ENCODE results near the gene CNTN4. TPM values are rescaled to one million over a fixed set of nuclear protein-coding genes. Genes with fewer than 3 reads are reported as not detected.

The CNTN4 gene
- total RNA-seq, 1 donor from 2014 or later, result not detected

DNA sequence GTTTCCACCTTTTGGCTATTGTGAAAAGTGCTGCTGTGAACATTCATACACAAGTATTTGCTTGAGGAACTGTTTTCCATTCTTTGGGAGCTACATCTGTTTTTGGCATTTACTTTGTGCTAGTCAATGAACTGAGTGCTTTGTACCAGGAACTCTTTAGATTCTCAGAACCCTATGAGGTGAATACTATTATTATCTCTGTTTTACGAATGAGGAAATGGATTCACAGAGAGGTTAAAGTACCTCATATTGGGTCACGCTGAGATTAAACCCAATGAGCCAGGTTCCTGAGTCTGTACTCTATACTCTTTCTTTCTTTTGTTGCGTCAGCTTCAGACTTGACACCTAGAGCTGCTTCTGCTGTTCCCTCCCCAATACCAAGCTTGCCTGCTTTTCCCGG lies 358.1 kb downstream of the CNTN4 start:
- Mint-ChIP-seq H3K27me3 (ENCODE audit: low read depth, unreplicated experiment) (no peaks in the 10 kb centered on the region), H3K27ac (ENCODE audit: unreplicated experiment) (no peak overlapping the region), H3K36me3 (ENCODE audit: low read depth, unreplicated experiment) (no peaks in the 10 kb centered on the region), H3K4me1 (ENCODE audit: low read depth, unreplicated experiment) (no peaks in the 10 kb centered on the region), H3K4me3 (ENCODE audit: unreplicated experiment) (no peak overlapping the region), H3K9me3 (ENCODE audit: unreplicated experiment) (peaks cover 2% of the 10 kb centered on the region)
- no peak overlapping the region for H2AFZ ChIP-seq (ENCODE audit: low read depth, low read length)
- H3K4me1 ChIP-seq (ENCODE audit: insufficient read depth, low read length), result no peaks in the 10 kb centered on the region
- H3K4me2 ChIP-seq (ENCODE audit: low read length), result no peak overlapping the region
- H3K36me3 ChIP-seq (ENCODE audit: insufficient read depth, low read length), result no peaks in the 10 kb centered on the region
- no peak overlapping the region for H3K4me3 ChIP-seq (ENCODE audit: insufficient read depth, low read depth, low read length)
- DNase-seq (ENCODE audit: low read depth) (no peak), FAIRE-seq (no peak)
- no peaks in the 10 kb centered on the region for H3K79me2 ChIP-seq (ENCODE audit: insufficient read depth, low read length)
- no peak for TF ChIP-seq EZH2 (IDR thresholded peaks at IDR 0.05; ENCODE audit: insufficient read depth, low read length)
- TF ChIP-seq, protein P1, sequence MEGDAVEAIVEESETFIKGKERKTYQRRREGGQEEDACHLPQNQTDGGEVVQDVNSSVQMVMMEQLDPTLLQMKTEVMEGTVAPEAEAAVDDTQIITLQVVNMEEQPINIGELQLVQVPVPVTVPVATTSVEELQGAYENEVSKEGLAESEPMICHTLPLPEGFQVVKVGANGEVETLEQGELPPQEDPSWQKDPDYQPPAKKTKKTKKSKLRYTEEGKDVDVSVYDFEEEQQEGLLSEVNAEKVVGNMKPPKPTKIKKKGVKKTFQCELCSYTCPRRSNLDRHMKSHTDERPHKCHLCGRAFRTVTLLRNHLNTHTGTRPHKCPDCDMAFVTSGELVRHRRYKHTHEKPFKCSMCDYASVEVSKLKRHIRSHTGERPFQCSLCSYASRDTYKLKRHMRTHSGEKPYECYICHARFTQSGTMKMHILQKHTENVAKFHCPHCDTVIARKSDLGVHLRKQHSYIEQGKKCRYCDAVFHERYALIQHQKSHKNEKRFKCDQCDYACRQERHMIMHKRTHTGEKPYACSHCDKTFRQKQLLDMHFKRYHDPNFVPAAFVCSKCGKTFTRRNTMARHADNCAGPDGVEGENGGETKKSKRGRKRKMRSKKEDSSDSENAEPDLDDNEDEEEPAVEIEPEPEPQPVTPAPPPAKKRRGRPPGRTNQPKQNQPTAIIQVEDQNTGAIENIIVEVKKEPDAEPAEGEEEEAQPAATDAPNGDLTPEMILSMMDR (IDR thresholded peaks at IDR 0.05; ENCODE audit: insufficient read depth, low read depth, low read length), result no peak
- H3K27me3 ChIP-seq (ENCODE audit: insufficient read depth, low read length), result no peaks in the 10 kb centered on the region
- no peak overlapping the region for H3K9ac ChIP-seq (ENCODE audit: low read length)
- H4K20me1 ChIP-seq (ENCODE audit: insufficient read depth, low read length), result no peaks in the 10 kb centered on the region
- no peak overlapping the region for H3K27ac ChIP-seq (ENCODE audit: low read depth, low read length)
- H3K9me3 ChIP-seq (ENCODE audit: insufficient read depth, low read depth, low read length), result no peaks in the 10 kb centered on the region

DNA sequence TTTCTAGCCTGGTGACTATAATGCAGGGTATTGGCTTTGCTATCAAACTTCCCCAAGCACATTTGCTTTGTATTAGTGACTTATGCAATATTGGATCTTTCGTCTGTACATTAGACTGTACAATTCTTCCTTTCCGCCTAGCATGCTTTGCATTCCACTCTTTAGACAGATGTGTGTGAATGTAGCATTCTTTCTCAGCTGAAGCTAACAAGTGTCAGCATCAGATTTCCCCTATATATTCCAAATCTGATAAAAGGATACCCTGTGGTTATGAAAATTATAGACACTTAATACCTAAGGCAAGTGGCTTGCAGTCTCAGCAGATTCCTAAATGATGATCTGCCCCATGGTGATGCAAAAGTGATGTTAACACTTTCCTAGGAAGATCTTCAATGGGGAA lies 360.1 kb downstream of the CNTN4 start:
- Histone ChIP-seq H3K36me3 (ENCODE audit: insufficient read depth, low read length) (no peaks in the 10 kb centered on the region), H3K27me3 (ENCODE audit: insufficient read depth, low read length) (no peaks in the 10 kb centered on the region), H4K20me1 (ENCODE audit: insufficient read depth, low read length) (no peaks in the 10 kb centered on the region), H3K9ac (ENCODE audit: low read length) (no peak overlapping the region), H3K9me3 (ENCODE audit: insufficient read depth, low read depth, low read length) (no peaks in the 10 kb centered on the region), H3K4me3 (ENCODE audit: insufficient read depth, low read depth, low read length) (no peak overlapping the region), H3K4me1 (ENCODE audit: insufficient read depth, low read length) (no peaks in the 10 kb centered on the region), H3K79me2 (ENCODE audit: insufficient read depth, low read length) (no peaks in the 10 kb centered on the region), H3K4me2 (ENCODE audit: low read length) (no peak overlapping the region), H3K27ac (ENCODE audit: low read depth, low read length) (no peak overlapping the region), H2AFZ (ENCODE audit: low read depth, low read length) (no peak overlapping the region)
- FAIRE-seq (no peak), DNase-seq (ENCODE audit: low read depth) (no peak)
- no peaks in the 10 kb centered on the region for H3K4me1 Mint-ChIP-seq (ENCODE audit: low read depth, unreplicated experiment)
- no peak overlapping the region for H3K27ac Mint-ChIP-seq (ENCODE audit: unreplicated experiment)
- H3K27me3 Mint-ChIP-seq (ENCODE audit: low read depth, unreplicated experiment), result no peaks in the 10 kb centered on the region
- no peak overlapping the region for H3K4me3 Mint-ChIP-seq (ENCODE audit: unreplicated experiment)
- H3K36me3 Mint-ChIP-seq (ENCODE audit: low read depth, unreplicated experiment), result no peaks in the 10 kb centered on the region
- TF ChIP-seq, protein P1 (IDR thresholded peaks at IDR 0.05; ENCODE audit: insufficient read depth, low read depth, low read length), result no peak
- TF ChIP-seq EZH2 (IDR thresholded peaks at IDR 0.05; ENCODE audit: insufficient read depth, low read length), result no peak
- H3K9me3 Mint-ChIP-seq (ENCODE audit: unreplicated experiment), result peaks cover 2% of the 10 kb centered on the region

DNA sequence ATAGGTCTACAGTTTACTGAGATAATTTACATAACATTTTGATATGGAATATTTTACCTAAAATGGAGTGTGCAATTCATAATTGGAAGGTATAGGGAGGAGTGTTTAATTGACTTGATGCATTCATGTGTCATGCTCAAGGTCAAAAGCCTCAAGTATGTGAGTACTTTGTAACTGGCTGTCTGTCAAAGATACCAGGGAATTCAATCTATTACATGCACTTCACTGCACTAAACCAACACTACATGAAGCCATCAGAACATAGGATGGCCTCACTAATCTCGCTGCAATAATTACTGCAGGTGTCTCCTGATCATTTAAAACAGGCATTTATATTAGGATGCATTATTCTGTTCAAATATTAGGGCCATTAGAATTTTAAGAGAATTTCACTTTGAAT lies 367.2 kb downstream of the CNTN4 start:
- no peak for TF ChIP-seq EZH2 (IDR thresholded peaks at IDR 0.05; ENCODE audit: insufficient read depth, low read length)
- TF ChIP-seq, protein P1 (IDR thresholded peaks at IDR 0.05; ENCODE audit: insufficient read depth, low read depth, low read length), result no peak
- Histone ChIP-seq H3K4me1 (ENCODE audit: insufficient read depth, low read length) (no peaks in the 10 kb centered on the region), H3K27me3 (ENCODE audit: insufficient read depth, low read length) (no peaks in the 10 kb centered on the region), H3K27ac (ENCODE audit: low read depth, low read length) (no peak overlapping the region), H3K79me2 (ENCODE audit: insufficient read depth, low read length) (no peaks in the 10 kb centered on the region), H3K4me2 (ENCODE audit: low read length) (no peak overlapping the region), H2AFZ (ENCODE audit: low read depth, low read length) (no peak overlapping the region), H3K36me3 (ENCODE audit: insufficient read depth, low read length) (no peaks in the 10 kb centered on the region), H3K9ac (ENCODE audit: low read length) (no peak overlapping the region), H3K4me3 (ENCODE audit: insufficient read depth, low read depth, low read length) (no peak overlapping the region), H4K20me1 (ENCODE audit: insufficient read depth, low read length) (no peaks in the 10 kb centered on the region), H3K9me3 (ENCODE audit: insufficient read depth, low read depth, low read length) (no peaks in the 10 kb centered on the region)
- Mint-ChIP-seq H3K27ac (ENCODE audit: unreplicated experiment) (no peak overlapping the region), H3K4me3 (ENCODE audit: unreplicated experiment) (no peak overlapping the region), H3K9me3 (ENCODE audit: unreplicated experiment) (peaks cover 8% of the 10 kb centered on the region), H3K4me1 (ENCODE audit: low read depth, unreplicated experiment) (no peaks in the 10 kb centered on the region), H3K36me3 (ENCODE audit: low read depth, unreplicated experiment) (no peaks in the 10 kb centered on the region), H3K27me3 (ENCODE audit: low read depth, unreplicated experiment) (no peaks in the 10 kb centered on the region)
- DNase-seq (ENCODE audit: low read depth) (no peak), FAIRE-seq (no peak)
